Neural progenitor cell (in vitro differentiated cells): ENCODE measurements around the gene TSR3. TPM values are rescaled to one million over a fixed set of nuclear protein-coding genes. Genes with fewer than 3 reads are reported as not detected.
A peak's percentile ranks its signal among the peaks of the same experiment; 100 is the strongest.

Experiments
- DNase-seq: peaks from one replicate; pipeline ENCODE4 v3.0.0-alpha.2; 2016; ENCODE audit warnings: low spot score
- H2AFZ ChIP-seq: fragments of 200-600 bp; sonication (generic); replicated peaks from 2 replicates; pipeline ENCODE4 v1.6.1; 2016; ENCODE audit warnings: antibody characterized with exemption
- H3F3A ChIP-seq: fragments of 200-600 bp; sonication (generic); 2 replicates; pipeline ENCODE4 v1.6.1; 2016; ENCODE audit warnings: antibody characterized with exemption, low read depth
- H3K27ac ChIP-seq: fragments of 200-600 bp; sonication (generic); 2 replicates; pipeline ENCODE4 v1.5.1; 2016; ENCODE audit warnings: mild to moderate bottlenecking
- H3K27me3 ChIP-seq: fragments of 200-600 bp; sonication (generic); 2 replicates; pipeline ENCODE4 v1.6.1; 2016; ENCODE audit warnings: mild to moderate bottlenecking, moderate library complexity
- H3K36me3 ChIP-seq: fragments of 200-600 bp; sonication (generic); 2 replicates; pipeline ENCODE4 v1.5.1; 2016
- H3K4me1 ChIP-seq: fragments of 200-600 bp; sonication (generic); 2 replicates; pipeline ENCODE4 v1.6.1; 2016; ENCODE audit warnings: mixed run types
- H3K4me2 ChIP-seq: fragments of 200-600 bp; sonication (generic); 2 replicates; pipeline ENCODE4 v1.6.1; 2016
- H3K4me3 ChIP-seq: fragments of 200-600 bp; sonication (generic); 2 replicates; pipeline ENCODE4 v1.5.1; 2016
- H3K79me2 ChIP-seq: fragments of 200-600 bp; sonication (generic); 2 replicates; pipeline ENCODE4 v1.6.1; 2016; ENCODE audit warnings: low read depth
- H3K9ac ChIP-seq: fragments of 200-600 bp; sonication (generic); 2 replicates; pipeline ENCODE4 v1.6.1; 2016
- H3K9me3 ChIP-seq: fragments of 200-600 bp; sonication (generic); 2 replicates; pipeline ENCODE4 v1.5.1; 2016; ENCODE audit warnings: low read depth
- H4K20me1 ChIP-seq: fragments of 200-600 bp; sonication (generic); 2 replicates; pipeline ENCODE4 v1.6.1; 2016; ENCODE audit warnings: low read depth
- H3K27ac Mint-ChIP-seq: 3 replicates; pipeline ENCODE4 v1.8.0; 2021; ENCODE audit warnings: mixed read lengths
- H3K27me3 Mint-ChIP-seq: 2 replicates; pipeline ENCODE4 v1.8.0; 2022; ENCODE audit warnings: low read depth, mild to moderate bottlenecking, inconsistent platforms, moderate library complexity, mixed read lengths; ENCODE audit not compliant: insufficient read depth
- H3K36me3 Mint-ChIP-seq: 3 replicates; pipeline ENCODE4 v1.8.0; 2021; ENCODE audit warnings: mixed read lengths
- H3K4me1 Mint-ChIP-seq: 3 replicates; pipeline ENCODE4 v1.8.0; 2021; ENCODE audit warnings: mixed read lengths
- H3K4me3 Mint-ChIP-seq: 3 replicates; pipeline ENCODE4 v1.8.0; 2021; ENCODE audit warnings: mild to moderate bottlenecking, moderate library complexity, mixed read lengths
- H3K9me3 Mint-ChIP-seq: 3 replicates; pipeline ENCODE4 v1.8.0; 2020; ENCODE audit warnings: mixed read lengths
- EZH2 ChIP-seq: fragments of 200-600 bp; sonication (generic); IDR thresholded peaks from 2 replicates; pipeline ENCODE4 v1.6.1; 2017; ENCODE audit warnings: antibody characterized with exemption, mild to moderate bottlenecking, moderate library complexity
- EZH2phosphoT487 ChIP-seq: fragments of 200-600 bp; sonication (generic); IDR thresholded peaks from 2 replicates; pipeline ENCODE4 v1.6.1; 2017; ENCODE audit warnings: antibody characterized with exemption
- total RNA-seq: library from RNA; depleted of rRNA; stranded (reverse); fragments of >200 nt; gene quantifications from 2 replicates; pipeline ENCODE4 v1.2.3, GENCODE V29; 2015; ENCODE audit warnings: low replicate concordance
- TF ChIP-seq, protein P1 (sequence below): fragments of 200-600 bp; sonication (generic); IDR thresholded peaks from 2 replicates; pipeline ENCODE4 v1.5.1; 2017; ENCODE audit warnings: antibody characterized with exemption, mild to moderate bottlenecking

TSR3 gene
- total RNA-seq, 1 donor from 2014 or later = 22.4 TPM

- Histone ChIP-seq H3K79me2 (no peaks in the 10 kb centered on the region), H3K4me1 (peaks cover 8% of the 10 kb centered on the region), H3K4me2 (no peak overlapping the region), H2AFZ (no peak overlapping the region), H3K36me3 (no peaks in the 10 kb centered on the region), H3K9ac (no peak overlapping the region), H4K20me1 (peaks cover 43% of the 10 kb centered on the region), H3K27me3 (peaks cover 22% of the 10 kb centered on the region), H3K4me3 (no peak overlapping the region), H3K9me3 (no peaks in the 10 kb centered on the region), H3K27ac (peak overlapping the region; percentile 58), H3F3A (peaks cover 40% of the 10 kb centered on the region)
- peaks cover 8% of the 10 kb centered on the region for H3K4me1 Mint-ChIP-seq
- DNase-seq = no peak
- no peak for TF ChIP-seq EZH2phosphoT487
- H3K27ac Mint-ChIP-seq = peak overlapping the region; percentile 32
- no peaks in the 10 kb centered on the region for H3K9me3 Mint-ChIP-seq
- H3K4me3 Mint-ChIP-seq = peak overlapping the region; percentile 70
- H3K36me3 Mint-ChIP-seq = peaks cover 7% of the 10 kb centered on the region
- H3K27me3 Mint-ChIP-seq = peaks cover 17% of the 10 kb centered on the region
Observed at GRCh38 chr16:1326946-1327618, 24.6 kb downstream of the TSR3 start.

- Mint-ChIP-seq H3K4me1 (peaks cover 4% of the 10 kb centered on the region), H3K27ac (peak overlapping the region; percentile 32)
Observed at GRCh38 chr16:1326391-1326790, 25.3 kb downstream of the TSR3 start.

DNA sequence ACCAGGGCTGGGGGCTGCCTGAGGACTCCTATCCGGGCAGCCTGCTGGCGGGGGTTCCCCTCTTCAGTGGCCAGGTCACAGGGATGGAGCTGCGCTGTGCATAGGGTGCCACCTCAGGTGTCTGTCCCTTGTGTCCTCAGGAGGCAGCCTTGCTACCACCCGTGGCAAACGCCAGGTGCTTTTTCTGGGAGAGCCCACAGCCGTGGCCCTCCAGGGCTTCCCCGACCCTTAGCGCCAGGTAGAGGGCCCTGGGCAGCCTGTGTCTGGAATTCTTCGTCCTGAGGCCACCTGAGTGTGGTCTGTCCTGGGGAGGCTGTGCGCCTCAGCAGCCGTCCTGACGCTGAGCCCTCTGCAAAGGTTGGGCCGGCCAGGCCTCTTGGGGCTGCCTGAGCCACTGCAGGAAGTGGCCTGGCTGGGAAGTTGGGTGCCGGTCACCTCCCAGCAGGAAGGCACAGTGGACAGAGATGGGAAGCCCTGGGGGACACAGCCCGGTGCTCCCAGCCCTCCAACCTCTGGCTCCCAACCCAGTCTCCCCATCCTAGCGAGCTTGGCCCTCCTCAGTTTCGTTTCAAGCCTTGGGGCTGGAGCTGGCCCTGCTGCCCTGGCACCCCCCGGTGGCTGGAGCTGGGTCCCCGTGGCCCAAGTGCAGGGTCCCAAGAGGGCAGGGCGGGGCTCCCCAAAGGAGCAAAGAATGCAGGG lies 25.9 kb downstream of the TSR3 start:
- Histone ChIP-seq H3K4me2 (no peak overlapping the region), H3K4me1 (no peaks in the 10 kb centered on the region), H3K36me3 (no peaks in the 10 kb centered on the region), H4K20me1 (peaks cover 43% of the 10 kb centered on the region), H3K4me3 (no peak overlapping the region), H3K9ac (no peak overlapping the region), H3K27me3 (peaks cover 10% of the 10 kb centered on the region), H3K79me2 (no peaks in the 10 kb centered on the region), H3K27ac (peak overlapping the region; percentile 58), H3F3A (peaks cover 36% of the 10 kb centered on the region), H2AFZ (no peak overlapping the region), H3K9me3 (no peaks in the 10 kb centered on the region)
- no peak for DNase-seq
- H3K4me3 Mint-ChIP-seq = no peak overlapping the region
- no peak for TF ChIP-seq EZH2phosphoT487
- no peak for TF ChIP-seq EZH2
- TF ChIP-seq, protein P1, sequence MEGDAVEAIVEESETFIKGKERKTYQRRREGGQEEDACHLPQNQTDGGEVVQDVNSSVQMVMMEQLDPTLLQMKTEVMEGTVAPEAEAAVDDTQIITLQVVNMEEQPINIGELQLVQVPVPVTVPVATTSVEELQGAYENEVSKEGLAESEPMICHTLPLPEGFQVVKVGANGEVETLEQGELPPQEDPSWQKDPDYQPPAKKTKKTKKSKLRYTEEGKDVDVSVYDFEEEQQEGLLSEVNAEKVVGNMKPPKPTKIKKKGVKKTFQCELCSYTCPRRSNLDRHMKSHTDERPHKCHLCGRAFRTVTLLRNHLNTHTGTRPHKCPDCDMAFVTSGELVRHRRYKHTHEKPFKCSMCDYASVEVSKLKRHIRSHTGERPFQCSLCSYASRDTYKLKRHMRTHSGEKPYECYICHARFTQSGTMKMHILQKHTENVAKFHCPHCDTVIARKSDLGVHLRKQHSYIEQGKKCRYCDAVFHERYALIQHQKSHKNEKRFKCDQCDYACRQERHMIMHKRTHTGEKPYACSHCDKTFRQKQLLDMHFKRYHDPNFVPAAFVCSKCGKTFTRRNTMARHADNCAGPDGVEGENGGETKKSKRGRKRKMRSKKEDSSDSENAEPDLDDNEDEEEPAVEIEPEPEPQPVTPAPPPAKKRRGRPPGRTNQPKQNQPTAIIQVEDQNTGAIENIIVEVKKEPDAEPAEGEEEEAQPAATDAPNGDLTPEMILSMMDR = no peak
- no peaks in the 10 kb centered on the region for H3K9me3 Mint-ChIP-seq
- H3K36me3 Mint-ChIP-seq = peaks cover 7% of the 10 kb centered on the region
- no peak overlapping the region for H3K27ac Mint-ChIP-seq
- peaks cover 4% of the 10 kb centered on the region for H3K4me1 Mint-ChIP-seq
- H3K27me3 Mint-ChIP-seq = peaks cover 13% of the 10 kb centered on the region

More at GRCh38 chr16:1326391-1326790, 25.3 kb downstream of the TSR3 start:
- no peak for DNase-seq
- no peak for TF ChIP-seq EZH2
- TF ChIP-seq EZH2phosphoT487 = no peak
- TF ChIP-seq, protein P1 = no peak
- Mint-ChIP-seq H3K4me3 (peak overlapping the region; percentile 70), H3K9me3 (no peaks in the 10 kb centered on the region), H3K36me3 (peaks cover 7% of the 10 kb centered on the region), H3K27me3 (peaks cover 13% of the 10 kb centered on the region)
- Histone ChIP-seq H3K27me3 (peaks cover 15% of the 10 kb centered on the region), H3K36me3 (no peaks in the 10 kb centered on the region), H3K9me3 (no peaks in the 10 kb centered on the region), H3F3A (peaks cover 38% of the 10 kb centered on the region), H3K4me3 (no peak overlapping the region), H2AFZ (no peak overlapping the region), H3K4me1 (peaks cover under 1% of the 10 kb centered on the region), H4K20me1 (peaks cover 43% of the 10 kb centered on the region), H3K4me2 (no peak overlapping the region), H3K27ac (peak overlapping the region; percentile 58), H3K9ac (no peak overlapping the region), H3K79me2 (no peaks in the 10 kb centered on the region)

GRCh38 chr16:1325261-1325660 lies 26.4 kb downstream of the TSR3 start:
- Histone ChIP-seq H3F3A (peaks cover 36% of the 10 kb centered on the region), H3K79me2 (peaks cover 1% of the 10 kb centered on the region), H3K36me3 (no peaks in the 10 kb centered on the region), H3K9me3 (no peaks in the 10 kb centered on the region), H3K4me2 (no peak overlapping the region), H2AFZ (no peak overlapping the region), H3K4me1 (no peaks in the 10 kb centered on the region), H3K9ac (no peak overlapping the region), H3K27ac (peak overlapping the region; percentile 53), H3K27me3 (peaks cover 4% of the 10 kb centered on the region), H4K20me1 (peaks cover 46% of the 10 kb centered on the region), H3K4me3 (no peak overlapping the region)
- peaks cover 4% of the 10 kb centered on the region for H3K4me1 Mint-ChIP-seq
- H3K36me3 Mint-ChIP-seq = peaks cover 9% of the 10 kb centered on the region
- H3K27ac Mint-ChIP-seq = no peak overlapping the region
- DNase-seq = no peak
- no peaks in the 10 kb centered on the region for H3K9me3 Mint-ChIP-seq
- peaks cover 13% of the 10 kb centered on the region for H3K27me3 Mint-ChIP-seq
- TF ChIP-seq EZH2phosphoT487 (no peak), EZH2 (no peak)
- TF ChIP-seq, protein P1 = no peak
- no peak overlapping the region for H3K4me3 Mint-ChIP-seq
